Prostate gland (tissue), 2 donors: ENCODE data around the gene HIVEP3.

Source experiments
- POLR2A ChIP-seq: fragments of 450-650 bp; IDR thresholded peaks from one replicate; pipeline ENCODE4 v1.6.1; 2016; ENCODE audit warnings: antibody characterized with exemption, mild to moderate bottlenecking
- TF ChIP-seq, protein P1 (sequence below), 4 experiments: fragments of 200-600 bp in 2 of 4; fragments of 450-650 bp in 2 of 4; sonication (generic) in 2 of 4; IDR thresholded peaks; 1 replicate in 3 of 4; 2 replicates in 1 of 4; pipeline ENCODE4 v1.5.1; 2016 to 2019; ENCODE audit warnings: antibody characterized with exemption in 4 of 4, mild to moderate bottlenecking in 2 of 4, moderate library complexity in 2 of 4

DNA sequence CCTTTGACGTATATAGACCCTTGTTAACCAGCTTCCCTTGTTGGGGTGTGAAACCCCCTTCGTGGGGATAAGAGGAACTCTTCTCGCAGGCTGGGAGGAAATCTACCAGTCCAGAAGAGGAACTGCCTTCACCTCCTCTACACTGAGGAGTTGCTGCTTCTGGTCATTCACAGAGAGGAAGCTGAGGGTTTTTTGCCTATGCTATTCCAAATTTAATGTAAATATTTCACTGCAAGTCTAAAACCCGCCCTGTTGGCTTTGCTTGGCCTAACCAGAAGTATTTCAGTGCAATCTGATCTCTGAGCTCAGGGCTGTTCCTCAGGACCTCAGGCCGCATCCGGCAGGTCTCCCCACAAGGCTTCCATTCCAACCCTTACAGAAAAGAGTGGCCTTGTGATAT, 150.1 kb downstream of the HIVEP3 start:
- TF ChIP-seq, protein P1, sequence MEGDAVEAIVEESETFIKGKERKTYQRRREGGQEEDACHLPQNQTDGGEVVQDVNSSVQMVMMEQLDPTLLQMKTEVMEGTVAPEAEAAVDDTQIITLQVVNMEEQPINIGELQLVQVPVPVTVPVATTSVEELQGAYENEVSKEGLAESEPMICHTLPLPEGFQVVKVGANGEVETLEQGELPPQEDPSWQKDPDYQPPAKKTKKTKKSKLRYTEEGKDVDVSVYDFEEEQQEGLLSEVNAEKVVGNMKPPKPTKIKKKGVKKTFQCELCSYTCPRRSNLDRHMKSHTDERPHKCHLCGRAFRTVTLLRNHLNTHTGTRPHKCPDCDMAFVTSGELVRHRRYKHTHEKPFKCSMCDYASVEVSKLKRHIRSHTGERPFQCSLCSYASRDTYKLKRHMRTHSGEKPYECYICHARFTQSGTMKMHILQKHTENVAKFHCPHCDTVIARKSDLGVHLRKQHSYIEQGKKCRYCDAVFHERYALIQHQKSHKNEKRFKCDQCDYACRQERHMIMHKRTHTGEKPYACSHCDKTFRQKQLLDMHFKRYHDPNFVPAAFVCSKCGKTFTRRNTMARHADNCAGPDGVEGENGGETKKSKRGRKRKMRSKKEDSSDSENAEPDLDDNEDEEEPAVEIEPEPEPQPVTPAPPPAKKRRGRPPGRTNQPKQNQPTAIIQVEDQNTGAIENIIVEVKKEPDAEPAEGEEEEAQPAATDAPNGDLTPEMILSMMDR (IDR thresholded peaks at IDR 0.05) = no peak
- no peak for TF ChIP-seq POLR2A
